Peyer's patch (tissue), 4 donors: Measurements from ENCODE around the gene TAF1C.
A peak's percentile ranks its signal among the peaks of the same experiment; 100 is the strongest.

ENCODE experiments used
- POLR2A ChIP-seq, 2 donors: fragments of 450-650 bp; IDR thresholded peaks; one replicate each; pipeline ENCODE4 v1.5.1; 2017; ENCODE audit warnings: antibody characterized with exemption in 2 of 2, mild to moderate bottlenecking in 2 of 2, moderate library complexity in 2 of 2
- TF ChIP-seq, protein P1 (sequence below), 6 experiments: fragments of 450-650 bp in 4 of 6; fragments of 200-600 bp in 2 of 6; sonication (generic) in 1 of 6; IDR thresholded peaks; one replicate each; pipeline ENCODE4 v1.5.1; 2017 to 2019; ENCODE audit warnings: antibody characterized with exemption in 6 of 6, mild to moderate bottlenecking in 3 of 6, moderate library complexity in 1 of 6

DNA sequence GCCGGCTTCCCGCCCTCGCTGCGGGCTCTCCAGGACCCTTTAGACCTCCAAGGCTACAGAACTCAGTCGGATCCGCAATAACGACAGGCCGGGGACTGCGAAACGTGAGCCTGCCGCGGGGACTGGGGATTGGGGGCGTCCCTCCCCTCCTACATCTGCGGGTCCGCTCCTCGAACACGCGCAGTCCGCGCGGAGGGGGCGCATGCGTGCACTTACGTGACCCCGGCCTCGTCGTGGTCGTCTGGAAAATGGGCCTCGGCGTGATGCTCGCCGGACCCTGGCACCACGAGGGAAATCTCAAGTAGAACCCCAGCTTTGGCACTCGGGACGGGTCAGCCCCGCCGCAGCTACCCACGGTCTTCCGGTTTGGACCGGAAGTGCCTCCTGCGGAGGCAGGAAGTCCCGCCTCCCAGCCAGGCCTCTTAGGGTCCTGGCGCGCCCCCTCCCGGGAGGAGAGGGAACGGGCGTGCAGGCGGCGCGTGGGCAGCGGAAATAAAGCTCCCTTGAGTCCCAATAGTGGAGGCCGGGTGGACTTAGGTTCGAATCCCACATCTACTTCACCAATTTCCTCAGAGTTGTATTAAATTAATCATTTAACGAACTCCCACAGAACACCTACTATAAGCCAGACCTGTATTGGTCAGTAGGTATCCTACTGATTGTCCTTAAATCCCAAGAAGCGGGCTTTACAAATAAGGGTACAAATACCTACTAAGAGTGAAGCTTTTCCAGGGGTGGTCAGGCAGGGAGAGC, at the start of gene TAF1C:
- peak; percentile 23 to 37 for TF ChIP-seq POLR2A (IDR thresholded peaks at IDR 0.05)
- TF ChIP-seq, protein P1, sequence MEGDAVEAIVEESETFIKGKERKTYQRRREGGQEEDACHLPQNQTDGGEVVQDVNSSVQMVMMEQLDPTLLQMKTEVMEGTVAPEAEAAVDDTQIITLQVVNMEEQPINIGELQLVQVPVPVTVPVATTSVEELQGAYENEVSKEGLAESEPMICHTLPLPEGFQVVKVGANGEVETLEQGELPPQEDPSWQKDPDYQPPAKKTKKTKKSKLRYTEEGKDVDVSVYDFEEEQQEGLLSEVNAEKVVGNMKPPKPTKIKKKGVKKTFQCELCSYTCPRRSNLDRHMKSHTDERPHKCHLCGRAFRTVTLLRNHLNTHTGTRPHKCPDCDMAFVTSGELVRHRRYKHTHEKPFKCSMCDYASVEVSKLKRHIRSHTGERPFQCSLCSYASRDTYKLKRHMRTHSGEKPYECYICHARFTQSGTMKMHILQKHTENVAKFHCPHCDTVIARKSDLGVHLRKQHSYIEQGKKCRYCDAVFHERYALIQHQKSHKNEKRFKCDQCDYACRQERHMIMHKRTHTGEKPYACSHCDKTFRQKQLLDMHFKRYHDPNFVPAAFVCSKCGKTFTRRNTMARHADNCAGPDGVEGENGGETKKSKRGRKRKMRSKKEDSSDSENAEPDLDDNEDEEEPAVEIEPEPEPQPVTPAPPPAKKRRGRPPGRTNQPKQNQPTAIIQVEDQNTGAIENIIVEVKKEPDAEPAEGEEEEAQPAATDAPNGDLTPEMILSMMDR (IDR thresholded peaks at IDR 0.05): peak; percentile 88 to 97 (median 95)
